DMS114 treated with DMSO at 0.1 percent for 48 hours (cell line): ENCODE data around the gene GABRG3.

Experiments used
- DNase-seq: peaks from one replicate; lab custom pipeline; 2025; ENCODE audit not compliant: unreplicated experiment; lab: John Stamatoyannopoulos, UW

GABRG3 gene

DNA sequence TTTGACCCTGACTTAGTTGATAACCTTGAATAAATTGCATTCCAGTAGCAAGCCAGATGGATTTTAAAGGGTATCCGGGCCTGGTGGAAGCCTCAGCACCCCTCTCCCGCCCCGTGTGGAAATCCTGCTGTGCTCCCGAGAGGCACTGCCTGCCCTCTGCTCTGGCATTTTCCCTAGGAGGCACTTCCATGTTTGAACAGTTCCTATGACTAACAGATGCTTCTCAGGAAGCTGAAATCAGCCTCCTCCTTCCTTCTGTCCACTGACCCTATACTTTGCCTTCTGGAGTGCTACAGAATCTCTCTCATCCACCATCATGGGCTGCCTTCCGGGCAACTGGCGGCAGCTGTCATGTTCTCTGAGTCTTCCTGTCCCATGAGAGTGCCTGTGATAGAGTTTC, 90.8 kb downstream of the GABRG3 start:
- DNase-seq = no peak

DNA sequence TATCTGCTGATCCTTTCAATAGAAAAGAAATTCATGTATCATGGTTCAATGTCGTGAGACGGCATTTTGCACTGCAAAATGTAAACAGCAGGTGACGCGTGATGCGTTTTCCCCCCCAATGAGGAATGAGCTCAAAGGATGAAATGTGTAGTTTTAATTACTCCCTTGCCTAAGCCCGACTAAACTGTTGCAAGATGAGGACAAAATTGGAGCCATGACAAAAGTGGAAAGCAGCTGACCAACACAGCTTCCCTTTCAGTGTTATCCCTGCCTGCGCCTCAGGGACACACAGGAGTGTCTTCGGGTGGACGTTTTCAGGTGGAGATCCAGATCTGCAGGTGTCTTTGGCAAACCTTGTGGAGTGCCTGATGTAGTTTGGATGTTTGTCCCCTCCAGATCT, 92.0 kb downstream of the GABRG3 start:
- DNase-seq = no peak

DNA sequence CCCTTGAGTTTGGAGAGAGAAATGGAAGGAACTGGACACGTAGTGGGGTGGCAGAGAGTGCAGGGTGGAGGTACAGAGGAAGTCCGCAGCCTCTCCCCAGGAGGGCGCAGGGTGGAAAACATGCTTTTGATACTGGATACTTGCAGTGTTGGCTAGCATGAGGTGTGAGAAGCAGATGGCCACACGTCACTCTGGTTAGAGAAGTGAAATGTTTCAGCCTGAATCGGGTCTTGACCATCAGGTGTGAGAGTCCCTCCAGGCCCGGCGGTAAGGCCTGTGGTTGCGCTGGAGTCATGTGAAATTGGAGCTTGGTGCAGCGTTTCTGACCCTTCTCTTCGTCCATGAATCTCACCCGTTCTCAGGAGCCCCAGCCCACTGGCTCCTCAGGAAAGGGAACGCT, 93.1 kb downstream of the GABRG3 start:
- no peak for DNase-seq

DNA sequence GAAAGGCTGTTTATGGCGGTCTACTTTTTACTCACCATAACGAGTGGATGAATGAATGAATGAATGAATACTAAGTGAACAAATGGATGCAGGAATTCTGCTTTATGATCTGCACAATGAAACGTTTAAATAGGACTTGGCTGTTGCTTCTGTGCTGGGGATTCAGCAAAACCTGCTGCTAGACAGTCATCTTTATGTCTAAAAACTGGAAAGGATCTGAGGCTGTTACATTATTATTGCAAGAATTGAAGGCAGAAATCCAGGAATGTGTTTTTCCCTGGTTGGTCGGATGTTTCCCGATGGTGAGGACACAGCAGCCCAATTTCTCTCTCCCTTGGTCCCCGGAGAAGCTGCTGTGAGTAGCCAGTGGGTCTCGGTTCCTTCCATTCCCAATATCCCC, 94.2 kb downstream of the GABRG3 start:
- no peak for DNase-seq

DNA sequence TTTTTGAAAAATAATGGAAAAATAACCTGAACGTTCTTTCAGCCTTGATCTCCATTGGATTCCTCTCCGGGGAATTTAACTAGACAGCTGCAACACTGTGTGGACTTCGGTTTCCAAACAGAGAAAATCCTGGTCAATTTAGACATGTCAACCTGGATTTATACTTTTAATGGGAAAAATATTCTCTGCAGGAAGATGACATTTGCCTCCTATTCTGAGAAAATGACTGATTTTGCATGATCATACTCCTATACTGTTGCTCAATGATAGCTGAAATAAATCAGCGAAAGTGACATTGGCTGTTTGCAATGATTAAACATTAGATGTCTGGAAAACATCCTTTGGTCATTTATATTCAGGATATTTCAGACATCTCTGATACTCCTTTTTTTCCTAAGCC, 94.8 kb downstream of the GABRG3 start:
- no peak for DNase-seq

DNA sequence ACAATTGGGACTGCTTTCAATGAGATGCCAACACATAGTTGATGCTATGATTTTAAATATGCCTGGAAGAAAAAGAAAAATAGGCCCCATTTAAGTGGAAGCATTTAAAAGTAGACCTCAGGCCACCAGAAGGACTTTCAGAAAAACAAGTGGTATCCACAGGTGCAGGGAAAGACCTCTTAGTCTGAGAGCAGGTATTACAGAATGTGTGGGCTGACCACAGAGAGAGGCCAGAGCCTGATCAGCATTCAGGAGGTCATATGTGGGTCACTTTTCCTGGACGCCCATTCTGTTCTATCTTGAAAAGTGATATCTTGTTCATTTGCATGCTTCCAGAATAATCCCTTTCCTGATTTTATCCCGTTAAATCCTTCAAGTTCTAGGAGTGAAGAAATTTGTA, 95.5 kb downstream of the GABRG3 start:
- DNase-seq = no peak

DNA sequence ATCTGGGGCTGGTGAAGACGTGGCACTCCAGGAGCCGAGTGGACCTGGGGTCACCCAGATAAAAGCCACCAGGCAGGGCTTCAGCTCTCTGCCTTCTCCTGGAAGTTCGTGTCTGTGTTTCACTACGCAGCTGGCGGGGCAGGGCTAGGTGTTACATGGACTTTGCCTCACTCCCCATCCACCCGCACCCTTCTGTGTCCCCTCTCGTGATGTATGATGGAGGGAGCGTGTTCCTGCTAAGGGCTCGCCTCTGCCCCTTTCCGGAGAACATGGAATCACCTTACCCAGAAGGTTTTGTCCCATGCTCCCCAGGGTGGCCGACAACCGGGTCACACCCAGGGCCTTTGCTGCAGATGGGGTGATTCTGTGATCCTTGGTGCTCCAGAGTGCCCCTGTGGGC, 96.2 kb downstream of the GABRG3 start:
- DNase-seq = no peak

DNA sequence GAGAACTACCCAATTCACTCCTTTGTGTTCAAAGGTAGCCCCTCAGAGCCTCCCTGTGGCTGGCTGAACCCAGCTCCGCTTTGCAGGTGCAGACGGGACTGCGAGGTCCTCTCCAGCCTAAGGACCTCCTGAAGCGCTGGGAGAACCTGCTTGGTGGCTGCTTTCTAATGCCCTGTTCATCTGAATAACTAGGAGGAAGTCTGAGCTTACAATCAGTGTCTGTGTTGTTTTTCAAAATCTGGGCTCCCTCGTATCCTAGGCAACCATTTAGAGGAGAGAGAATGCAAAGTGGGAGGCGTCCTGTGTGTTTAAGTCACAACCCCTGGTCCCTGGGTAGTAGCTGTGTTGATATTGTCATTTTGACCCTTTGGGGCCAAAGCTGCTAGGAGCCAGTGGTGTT, 99.9 kb downstream of the GABRG3 start:
- no peak for DNase-seq

DNA sequence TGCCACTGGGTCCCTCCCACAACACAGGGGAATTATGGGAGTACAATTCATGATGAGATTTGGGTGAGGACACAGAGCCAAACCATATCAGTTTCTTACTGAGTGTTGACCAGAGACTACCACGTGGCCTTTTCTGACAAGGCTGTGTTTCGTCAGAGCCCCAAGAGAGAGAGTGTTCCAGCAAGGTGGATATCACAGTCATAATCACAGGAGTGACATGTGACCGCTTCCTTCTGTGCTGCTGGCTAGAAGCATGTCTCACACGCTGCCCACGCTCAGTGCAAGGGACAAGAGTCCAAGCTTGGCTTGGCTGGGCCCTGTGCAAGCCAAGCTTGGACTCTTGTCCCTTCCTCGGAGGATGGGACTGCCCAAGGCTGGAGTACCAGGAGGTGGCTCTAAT, 103.2 kb downstream of the GABRG3 start:
- DNase-seq = no peak

DNA sequence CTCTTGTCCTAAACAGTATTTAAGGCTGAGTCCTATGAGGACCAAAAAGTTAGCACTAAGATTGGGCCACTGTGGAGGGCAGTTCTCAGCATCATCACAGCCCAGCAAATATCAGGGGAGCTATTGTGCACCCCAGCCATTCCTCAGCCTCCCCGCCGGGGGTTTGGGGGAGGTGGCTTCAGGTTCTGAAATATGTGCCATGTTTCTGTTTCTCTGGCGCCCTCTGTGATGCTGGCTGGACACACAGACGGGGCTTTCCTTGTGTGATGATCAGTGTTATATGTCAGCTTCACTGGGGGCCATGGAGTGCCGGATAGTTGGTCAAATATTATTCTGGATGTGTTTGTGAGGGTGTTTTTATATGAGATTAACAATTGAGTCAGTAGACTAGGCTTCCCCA, 106.8 kb downstream of the GABRG3 start:
- no peak for DNase-seq

DNA sequence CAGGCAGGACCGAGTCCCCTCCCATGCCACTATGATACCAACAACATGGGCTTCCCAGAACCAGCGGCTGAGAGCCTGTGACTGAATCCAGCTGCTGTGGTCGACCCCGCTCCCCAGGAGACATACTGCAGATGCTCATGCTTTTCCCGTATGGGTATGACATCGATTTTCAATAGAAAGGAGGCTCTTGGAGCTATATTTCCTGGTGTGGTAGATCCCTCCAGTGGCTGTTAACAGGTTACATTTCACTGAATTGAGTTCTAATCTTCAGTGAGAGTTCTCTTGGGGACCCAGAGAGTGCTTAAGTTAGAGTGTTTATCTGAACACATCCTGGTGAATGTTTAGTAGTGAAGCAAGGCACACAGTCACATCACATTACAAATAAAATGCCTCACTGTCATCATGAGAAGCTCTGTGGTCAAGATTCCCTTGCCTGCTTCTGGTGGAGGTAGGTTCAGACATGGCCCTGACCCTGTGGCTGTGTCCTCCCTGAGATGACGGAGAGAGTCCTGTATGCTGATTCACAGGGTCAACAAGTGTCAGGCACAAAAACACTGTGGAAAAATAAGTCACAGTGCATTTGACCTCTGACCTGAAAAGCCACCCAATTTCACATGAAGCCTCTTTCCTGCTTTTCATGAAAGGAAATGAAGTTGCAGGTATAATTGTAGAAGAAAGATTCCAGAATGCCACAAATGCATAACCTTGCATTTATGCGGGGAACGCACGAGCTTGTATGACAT, 110.9 kb downstream of the GABRG3 start:
- DNase-seq = no peak

DNA sequence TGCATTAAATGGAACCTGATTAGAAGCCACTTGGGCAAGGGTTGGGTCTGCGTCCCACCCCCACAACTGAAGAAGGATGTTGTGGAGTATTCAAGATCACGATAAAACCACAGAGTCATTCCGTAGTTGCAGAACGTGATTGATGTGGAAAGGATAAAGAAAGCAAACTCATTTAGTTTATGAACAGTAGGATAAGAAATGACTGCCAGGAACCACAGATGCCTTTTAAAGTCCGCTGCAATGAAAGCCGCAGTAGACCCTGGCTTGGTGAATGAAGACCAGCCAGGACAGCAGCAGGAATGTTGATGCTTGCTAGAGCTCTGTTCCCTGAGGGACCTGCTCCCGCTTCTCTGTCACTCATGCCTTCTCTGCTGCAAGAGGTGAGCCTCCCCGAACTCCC, 111.5 kb downstream of the GABRG3 start:
- no peak for DNase-seq

DNA sequence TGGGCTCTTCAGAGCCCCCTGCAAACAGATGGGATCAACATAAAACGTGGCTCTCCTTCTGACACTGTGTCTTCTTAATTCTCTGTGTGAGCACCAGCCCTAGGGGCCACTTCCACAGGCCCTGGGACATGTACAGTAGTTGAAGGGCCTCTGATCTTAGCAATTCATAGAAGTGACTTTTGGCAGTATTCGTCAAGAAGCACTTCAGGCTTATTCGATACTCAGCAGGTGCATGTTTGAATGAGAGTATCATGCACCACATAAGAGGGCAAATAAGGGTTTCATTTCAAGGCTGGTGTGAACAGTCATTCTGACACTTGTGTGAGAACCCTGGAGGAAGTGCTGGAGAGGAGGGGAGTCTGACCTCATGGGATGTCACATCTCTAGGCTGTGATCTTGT, 113.9 kb downstream of the GABRG3 start:
- no peak for DNase-seq

DNA sequence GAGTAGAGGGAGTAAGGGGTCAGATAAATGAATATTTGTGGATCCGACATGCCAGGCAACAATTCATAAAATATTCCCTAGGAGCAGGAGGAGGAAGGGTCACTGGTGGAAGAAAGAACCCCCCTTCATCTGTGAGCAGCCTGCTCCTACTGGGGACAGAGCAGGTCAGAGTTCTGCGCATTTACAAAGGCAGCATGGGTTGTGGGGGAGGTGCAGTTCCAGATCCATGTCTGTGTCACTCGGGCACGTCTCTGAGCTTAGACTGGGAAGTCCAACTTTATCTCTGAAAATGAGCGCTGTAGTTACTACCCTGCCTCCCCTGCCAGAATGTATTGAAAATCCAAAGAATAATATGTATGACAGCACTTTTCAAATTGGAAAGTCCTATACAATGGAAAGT, 115.2 kb downstream of the GABRG3 start:
- DNase-seq = no peak

DNA sequence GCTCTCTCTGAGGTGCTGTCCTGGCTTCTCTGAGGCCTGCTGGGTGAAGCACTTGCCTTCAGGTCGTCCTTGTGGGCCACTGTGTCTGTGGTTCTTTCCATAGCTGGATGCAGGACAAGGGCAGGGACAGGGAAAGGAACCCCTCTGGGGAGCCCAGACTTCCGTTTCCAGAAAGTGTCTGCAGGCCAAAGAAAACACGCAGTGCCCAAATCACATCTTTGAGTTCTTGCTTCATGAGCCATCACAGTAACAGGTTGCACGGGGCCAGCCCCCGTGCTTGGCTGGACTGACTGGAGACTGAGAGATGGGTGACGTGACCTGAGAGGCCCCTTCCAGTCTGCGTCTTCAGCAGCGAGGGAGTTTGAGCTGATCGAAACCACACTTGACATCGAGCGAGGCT, 115.8 kb downstream of the GABRG3 start:
- no peak for DNase-seq

DNA sequence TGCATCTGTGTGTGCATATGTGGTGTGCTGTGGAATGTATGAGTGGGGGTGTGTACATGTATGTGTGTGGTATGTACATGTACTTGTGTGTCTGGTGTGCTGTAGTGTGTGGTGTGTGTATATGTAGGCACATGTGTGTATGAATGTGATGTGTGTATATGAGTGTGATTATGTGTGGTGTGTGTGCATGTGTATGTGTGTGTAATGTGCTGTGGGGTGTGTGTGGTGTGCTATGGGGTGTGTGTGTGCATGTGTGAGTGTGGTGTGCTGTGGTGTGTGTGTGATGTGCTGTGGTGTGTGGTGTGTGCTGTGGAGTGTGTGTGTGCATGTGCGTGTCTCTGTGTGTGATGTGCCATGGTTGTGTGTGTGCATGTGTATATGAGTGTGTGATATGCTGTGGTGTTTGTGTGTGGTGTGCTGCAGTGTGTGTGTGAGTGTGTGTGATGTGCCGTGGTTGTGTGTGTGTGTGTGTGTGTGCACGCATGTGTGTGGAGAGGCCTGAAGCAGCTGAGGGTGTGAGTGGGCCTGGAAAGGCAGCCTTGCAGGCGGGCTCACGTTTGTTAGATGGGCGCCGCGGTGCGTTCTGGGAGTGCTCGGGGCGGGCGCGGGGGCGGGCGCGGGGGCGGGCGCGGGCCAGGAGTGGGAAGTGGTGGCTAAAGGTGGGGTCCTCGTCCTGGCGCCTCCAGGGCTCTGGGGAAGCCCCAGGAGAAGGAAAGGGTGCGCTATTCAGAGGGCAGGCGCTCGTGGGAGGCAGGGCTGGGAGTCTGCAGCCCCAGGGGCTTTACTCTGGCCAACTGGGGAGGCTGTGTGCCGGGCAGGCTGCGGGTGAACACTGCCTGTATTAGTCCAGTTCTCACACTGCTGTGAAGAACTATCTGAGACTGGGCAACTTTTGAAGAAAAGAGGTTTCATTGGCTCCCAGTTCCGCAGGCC, 116.9 kb downstream of the GABRG3 start:
- DNase-seq = no peak

DNA sequence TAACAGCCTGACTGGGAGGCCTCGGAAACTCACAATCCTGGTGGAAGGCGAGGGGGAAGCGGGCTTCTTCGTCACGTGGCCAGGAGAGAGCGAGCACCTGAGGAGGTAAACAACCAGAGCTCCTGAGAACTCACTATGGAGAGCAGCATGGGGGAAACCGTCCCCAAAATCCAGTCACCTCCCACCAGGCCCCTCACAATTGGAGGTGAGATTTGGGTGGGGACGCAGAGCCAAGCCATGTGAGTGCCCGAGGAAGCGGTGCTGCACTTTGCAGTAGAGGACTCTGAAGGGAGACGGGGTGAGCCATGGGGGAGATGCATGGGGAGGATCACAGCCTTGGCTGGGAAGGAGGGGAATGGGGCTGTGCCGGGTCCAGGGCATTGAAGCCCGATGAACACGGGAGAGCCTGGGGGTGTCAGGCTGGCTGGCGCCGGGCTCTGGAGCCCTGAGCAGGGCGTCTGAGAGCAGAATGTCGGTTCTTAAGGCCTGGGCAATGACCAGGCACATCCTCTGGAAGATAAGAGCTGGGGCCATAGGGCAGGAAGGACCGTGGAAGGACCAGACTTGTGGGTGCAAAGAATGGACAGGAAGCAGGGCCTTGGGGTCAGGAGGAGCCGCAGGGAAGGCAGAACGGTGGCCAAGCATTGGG, 117.7 kb downstream of the GABRG3 start:
- DNase-seq = no peak

DNA sequence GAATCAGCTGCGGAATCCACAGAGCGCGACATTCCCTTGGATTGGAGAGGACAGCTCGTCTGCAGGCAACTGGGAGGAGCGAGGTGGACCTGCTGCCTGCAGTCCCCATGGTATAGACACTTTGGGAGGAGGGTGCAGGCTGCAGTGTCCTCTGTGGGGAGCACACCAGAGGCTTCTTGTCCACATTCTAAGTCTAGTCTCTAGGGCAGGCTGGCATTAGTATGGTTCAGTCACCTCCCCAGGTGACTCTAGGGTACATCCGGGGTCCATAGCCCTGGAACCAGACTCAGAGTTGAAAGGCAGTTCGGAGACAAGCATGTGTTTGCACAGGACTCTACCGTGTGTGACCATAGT, 118.2 kb downstream of the GABRG3 start:
- DNase-seq = no peak

DNA sequence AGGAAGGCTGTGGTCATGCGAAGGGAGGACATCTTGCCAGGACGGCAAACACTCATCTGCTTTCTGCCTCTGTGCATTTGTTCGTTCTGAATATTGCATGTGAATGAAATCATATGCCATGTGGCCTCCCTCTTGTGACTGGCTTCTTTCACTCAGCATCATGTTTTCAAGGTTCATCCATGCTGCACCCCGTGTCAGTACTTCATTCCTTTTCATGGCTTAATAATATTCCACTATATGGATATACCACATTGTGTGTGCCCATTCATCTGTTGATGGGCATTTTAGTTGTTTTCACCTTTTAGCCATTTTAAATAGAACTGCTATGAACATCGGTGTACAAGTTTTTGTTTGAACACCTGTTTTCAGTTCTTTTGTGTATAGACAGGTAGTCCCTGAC, 118.7 kb downstream of the GABRG3 start:
- no peak for DNase-seq

DNA sequence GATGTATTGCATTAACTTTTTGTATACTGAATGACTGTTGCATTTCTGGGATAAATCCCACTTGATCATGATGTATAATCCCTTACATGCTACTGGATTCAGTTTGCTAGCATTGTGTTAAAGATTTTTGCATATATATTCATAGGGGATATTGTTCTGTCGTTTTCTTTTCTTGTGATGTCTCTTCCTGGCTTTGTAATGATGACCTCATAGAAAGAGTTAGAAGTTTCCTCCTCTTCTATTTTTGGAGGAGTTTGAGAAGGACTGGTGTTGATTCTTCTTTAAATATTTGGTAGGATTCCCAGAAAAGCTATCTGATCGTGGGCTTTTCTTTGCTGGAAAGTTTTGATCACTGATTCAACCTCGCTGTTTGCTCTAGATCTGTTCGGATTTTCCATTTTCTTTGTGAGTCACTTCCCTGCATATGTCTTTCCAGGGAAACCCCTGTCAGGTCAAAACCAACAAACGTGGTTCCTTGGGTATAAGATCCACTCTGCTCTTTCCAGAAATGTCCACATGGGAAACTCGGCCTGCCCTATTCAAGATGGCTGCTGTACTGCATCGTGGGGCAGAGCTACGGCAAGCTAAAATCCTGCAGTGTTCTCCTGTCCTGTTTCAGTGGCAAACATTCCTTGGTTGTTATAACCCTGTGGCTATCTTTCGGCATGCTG, 120.4 kb downstream of the GABRG3 start:
- DNase-seq = no peak

DNA sequence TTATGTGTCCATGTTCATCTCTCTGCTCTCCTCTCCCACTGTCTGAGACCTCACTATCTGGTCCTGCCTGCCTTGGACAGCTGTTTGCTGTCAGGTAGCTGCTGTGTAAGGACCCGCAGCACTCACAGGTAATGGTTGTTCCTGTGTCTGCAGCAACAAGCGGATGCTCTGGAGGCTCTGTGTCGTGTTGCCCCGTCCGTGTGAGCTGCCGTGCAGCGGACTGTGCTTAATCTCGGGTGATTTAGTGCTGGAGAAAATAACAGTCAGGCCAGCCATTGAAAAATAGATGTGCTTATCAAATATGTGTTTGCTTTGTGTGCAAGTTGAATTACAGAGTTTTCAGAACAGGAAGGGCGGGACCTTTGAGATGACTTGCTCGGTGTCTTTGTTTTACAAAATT, 121.4 kb downstream of the GABRG3 start:
- no peak for DNase-seq

DNA sequence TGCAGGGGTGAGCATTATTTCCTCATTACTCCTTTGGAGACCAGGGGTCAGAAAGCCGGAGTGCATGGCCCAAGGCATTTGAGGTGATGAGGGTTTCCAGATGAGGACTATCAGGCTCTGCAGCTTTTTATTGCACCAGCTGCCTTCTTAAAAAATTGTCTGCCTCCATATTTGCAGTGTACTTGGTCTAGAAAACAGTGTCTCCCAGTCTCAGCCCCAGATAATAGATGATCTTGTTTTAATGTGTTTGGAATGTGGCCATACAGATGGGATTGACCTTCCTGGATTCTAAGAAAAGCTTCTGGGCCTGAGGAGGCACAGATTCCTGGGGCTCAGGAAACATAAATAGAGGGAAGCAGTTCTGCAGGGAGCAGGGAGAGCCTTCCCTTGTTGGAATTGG, 123.3 kb downstream of the GABRG3 start:
- DNase-seq = no peak
